H1 (cell line): ENCODE data around the gene DCTN3. TPM values are rescaled to one million over a fixed set of nuclear protein-coding genes. Genes with fewer than 3 reads are reported as not detected.

Source experiments
- ATF2 ChIP-seq: IDR thresholded peaks from 2 replicates; pipeline ENCODE4 v1.6.1; 2012; ENCODE audit warnings: low read length, inconsistent platforms
- CTCF ChIP-seq, 3 experiments: IDR thresholded peaks; 1 replicate in 2 of 3; 2 replicates in 1 of 3; pipeline versions ENCODE4 v1.5.1 to v1.6.1; 2011; ENCODE audit warnings: low read length in 3 of 3, mild to moderate bottlenecking in 3 of 3, inconsistent platforms in 2 of 3, low read depth in 1 of 3, moderate library complexity in 1 of 3; ENCODE audit not compliant: insufficient read depth in 1 of 3; ENCODE audit errors: control extremely low read depth in 1 of 3
- EZH2 ChIP-seq: fragments of 200-600 bp; sonication (generic); IDR thresholded peaks from 2 replicates; pipeline ENCODE4 v1.7.1; 2012; ENCODE audit warnings: low read depth, mild to moderate bottlenecking, moderate library complexity, low read length, inconsistent platforms; ENCODE audit not compliant: severe bottlenecking
- GABPA ChIP-seq: IDR thresholded peaks from 2 replicates; pipeline ENCODE4 v1.6.1; 2011; ENCODE audit warnings: mild to moderate bottlenecking, low read length, moderate library complexity, borderline replicate concordance; ENCODE audit not compliant: insufficient read depth
- HDAC2 ChIP-seq, 2 experiments: fragments of 300-600 bp in 1 of 2; sonication (generic) in 1 of 2; IDR thresholded peaks; 2 replicates each; pipeline ENCODE4 v1.6.1; 2011 to 2012; ENCODE audit warnings: low read depth in 2 of 2, low read length in 2 of 2, mild to moderate bottlenecking in 2 of 2, moderate library complexity in 2 of 2, borderline replicate concordance in 1 of 2, inconsistent platforms in 1 of 2
- MAX ChIP-seq: IDR thresholded peaks from 2 replicates; pipeline ENCODE4 v1.6.1; 2012; ENCODE audit warnings: inconsistent platforms
- POLR2AphosphoS5 ChIP-seq: IDR thresholded peaks from 2 replicates; pipeline ENCODE4 v1.6.1; 2011; ENCODE audit warnings: low read depth, low read length
- RBBP5 ChIP-seq: IDR thresholded peaks from 2 replicates; pipeline ENCODE4 v1.7.1; 2012; ENCODE audit warnings: low read depth, mild to moderate bottlenecking, inconsistent platforms, low read length, moderate library complexity, borderline replicate concordance
- SIN3A ChIP-seq, 2 experiments: IDR thresholded peaks in 1 of 2; conservative IDR thresholded peaks in 1 of 2; 2 replicates each; pipeline ENCODE4 v1.6.1; 2011 to 2012; ENCODE audit warnings: low read length in 2 of 2, improper control_type of control experiment in 1 of 2, low read depth in 1 of 2, mild to moderate bottlenecking in 1 of 2
- SIRT6 ChIP-seq: IDR thresholded peaks from one replicate; pipeline ENCODE4 v1.7.1; 2012; ENCODE audit warnings: low read length, inconsistent platforms
- SP2 ChIP-seq: IDR thresholded peaks from 2 replicates; pipeline ENCODE4 v1.6.1; 2012; ENCODE audit warnings: mild to moderate bottlenecking, low read length, inconsistent platforms
- SP4 ChIP-seq: IDR thresholded peaks from 2 replicates; pipeline ENCODE4 v1.6.1; 2012; ENCODE audit warnings: low read length, inconsistent platforms
- TAF1 ChIP-seq: IDR thresholded peaks from 2 replicates; pipeline ENCODE4 v1.6.1; 2011; ENCODE audit warnings: mild to moderate bottlenecking, low read depth, low read length
- TAF7 ChIP-seq: optimal IDR thresholded peaks from 2 replicates; pipeline ENCODE3; 2011; ENCODE audit warnings: low read depth, mild to moderate bottlenecking, inconsistent platforms, low read length, moderate library complexity, borderline replicate concordance
- TBP ChIP-seq: IDR thresholded peaks from 2 replicates; pipeline ENCODE4 v1.6.1; 2011; ENCODE audit warnings: low read depth, low read length, improper control_type of control experiment
- TCF12 ChIP-seq: IDR thresholded peaks from 2 replicates; pipeline ENCODE4 v1.6.1; 2011; ENCODE audit warnings: low read depth, mild to moderate bottlenecking, low read length
- YY1 ChIP-seq: IDR thresholded peaks from 2 replicates; pipeline ENCODE4 v1.6.1; 2011; ENCODE audit warnings: low read depth, mild to moderate bottlenecking, low read length
- ZNF274 ChIP-seq: IDR thresholded peaks from 2 replicates; pipeline ENCODE4 v1.7.0; 2012; ENCODE audit warnings: low read length, borderline replicate concordance; ENCODE audit errors: extremely low read depth
- polyA plus RNA-seq, 7 experiments: library from polyadenylated mRNA; depleted of rRNA in 3 of 7; stranded (reverse) in 5 of 7; unstranded in 2 of 7; fragments of >200 nt in 5 of 7; fragments of 200-250 nt in 2 of 7; gene quantifications; 1 replicate in 5 of 7; 2 replicates in 1 of 7; 4 replicates in 1 of 7; pipeline versions ENCODE4 v1.2.1 to v1.2.3, GENCODE V29; 2011 to 2013; ENCODE audit warnings: missing spikeins in 2 of 7, mixed read lengths in 2 of 7
- total RNA-seq: library from RNA; stranded (reverse); fragmentation: NEBNext Ultra II Directional; extraction: Animal tissue kit (Norgen Biotek cat#: 25700); gene quantifications from 2 replicates; pipeline ENCODE4 v1.2.1, GENCODE V29; 2021

Gene DCTN3
- total and polyA plus RNA-seq, 2 of the 8 experiments (the other 6 are each of a cell fraction or from before 2014, with no cell fraction given): 25.6 to 39.2 TPM

GRCh38 chr9:34611811-34612787, 8.2 kb downstream of the DCTN3 start, which contains the start of gene RPP25L (continued):
- TF ChIP-seq GABPA (no peak), MAX (peak; percentile 57), TBP (peak; percentile 50; the same call in 1 of the 2 replicates), TAF1 (peak; percentile 83), ZNF274 (no peak), SP4 (0 out of 2 replicates have a peak, but pooled peaks have one; percentile 16), EZH2 (no peak), TAF7 (peak; percentile 77), TCF12 (no peak), RBBP5 (peak; percentile 29; the same call in 1 of the 2 replicates), HDAC2 (IDR thresholded peaks at IDR 0.05; ENCODE audit: borderline replicate concordance in 1 of 2, low read depth in 2 of 2, low read length in 2 of 2) (peak in 1 of 2 experiments; percentile 40; a peak in 1 of 4 replicates), YY1 (peak; percentile 91), SIN3A (conservative IDR thresholded peaks at IDR 0.05 in 1 of 2, IDR thresholded peaks at IDR 0.05 in 1 of 2; ENCODE audit: low read depth in 1 of 2, low read length in 2 of 2) (0 out of 4 replicates have a peak, but pooled peaks of 1 of the 2 experiments have one; percentile 45), SP2 (no peak), ATF2 (no peak), POLR2AphosphoS5 (peak; percentile 74), SIRT6 (no peak), CTCF (IDR thresholded peaks at IDR 0.05; ENCODE audit: control extremely low read depth in 1 of 3, insufficient read depth in 1 of 3, low read depth in 1 of 3, low read length in 3 of 3) (peak in 1 of 3 experiments; percentile 3; a peak in 1 of 4 replicates)
